GM19397 (cell line): Measurements from ENCODE around the gene OBSCN.

Experiments used
- ATAC-seq: cut with Tn5 transposase; IDR thresholded peaks from one replicate; pipeline ENCODE4 v1.9.1; 2021; ENCODE audit warnings: mild to moderate bottlenecking, moderate library complexity; ENCODE audit not compliant: unreplicated experiment

Gene OBSCN

DNA sequence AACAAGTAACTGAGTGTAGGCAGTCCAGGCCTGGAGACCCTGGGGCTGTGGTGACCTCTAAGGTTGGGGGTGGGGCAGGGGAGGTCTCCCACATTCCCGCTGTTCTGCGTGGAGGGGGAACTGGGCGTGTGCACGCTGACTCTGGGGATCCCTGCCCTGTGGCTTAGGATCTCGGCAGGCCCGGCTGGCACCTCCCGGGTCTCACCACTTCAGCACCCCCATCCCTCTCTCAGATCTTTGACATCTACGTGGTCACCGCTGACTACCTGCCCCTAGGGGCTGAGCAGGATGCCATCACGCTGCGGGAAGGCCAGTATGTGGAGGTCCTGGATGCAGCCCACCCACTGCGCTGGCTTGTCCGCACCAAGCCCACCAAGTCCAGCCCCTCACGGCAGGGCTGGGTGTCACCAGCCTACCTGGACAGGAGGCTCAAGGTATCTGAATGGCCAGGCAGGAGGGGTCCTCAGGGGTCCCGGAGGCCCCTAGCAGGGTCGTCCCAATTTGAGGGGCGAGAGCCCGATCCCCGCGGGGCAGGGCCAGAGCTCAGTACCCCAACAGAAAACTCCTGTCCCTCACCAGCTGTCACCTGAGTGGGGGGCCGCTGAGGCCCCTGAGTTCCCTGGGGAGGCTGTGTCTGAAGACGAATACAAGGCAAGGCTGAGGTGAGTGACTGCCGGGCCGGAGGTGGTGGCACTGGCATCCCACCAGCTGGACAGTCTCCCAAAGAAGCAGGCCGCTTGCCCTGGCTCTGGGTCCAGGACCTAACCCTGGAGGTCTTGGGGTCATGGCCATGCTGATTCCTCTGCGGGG is 130.1 kb downstream of the OBSCN start:
- ATAC-seq = no peak

GRCh38 chr1:228338521-228339051 is 130.7 kb downstream of the OBSCN start:
- ATAC-seq = no peak

- ATAC-seq = no peak
Measured at GRCh38 chr1:228339059-228339704, 131.3 kb downstream of the OBSCN start.

DNA sequence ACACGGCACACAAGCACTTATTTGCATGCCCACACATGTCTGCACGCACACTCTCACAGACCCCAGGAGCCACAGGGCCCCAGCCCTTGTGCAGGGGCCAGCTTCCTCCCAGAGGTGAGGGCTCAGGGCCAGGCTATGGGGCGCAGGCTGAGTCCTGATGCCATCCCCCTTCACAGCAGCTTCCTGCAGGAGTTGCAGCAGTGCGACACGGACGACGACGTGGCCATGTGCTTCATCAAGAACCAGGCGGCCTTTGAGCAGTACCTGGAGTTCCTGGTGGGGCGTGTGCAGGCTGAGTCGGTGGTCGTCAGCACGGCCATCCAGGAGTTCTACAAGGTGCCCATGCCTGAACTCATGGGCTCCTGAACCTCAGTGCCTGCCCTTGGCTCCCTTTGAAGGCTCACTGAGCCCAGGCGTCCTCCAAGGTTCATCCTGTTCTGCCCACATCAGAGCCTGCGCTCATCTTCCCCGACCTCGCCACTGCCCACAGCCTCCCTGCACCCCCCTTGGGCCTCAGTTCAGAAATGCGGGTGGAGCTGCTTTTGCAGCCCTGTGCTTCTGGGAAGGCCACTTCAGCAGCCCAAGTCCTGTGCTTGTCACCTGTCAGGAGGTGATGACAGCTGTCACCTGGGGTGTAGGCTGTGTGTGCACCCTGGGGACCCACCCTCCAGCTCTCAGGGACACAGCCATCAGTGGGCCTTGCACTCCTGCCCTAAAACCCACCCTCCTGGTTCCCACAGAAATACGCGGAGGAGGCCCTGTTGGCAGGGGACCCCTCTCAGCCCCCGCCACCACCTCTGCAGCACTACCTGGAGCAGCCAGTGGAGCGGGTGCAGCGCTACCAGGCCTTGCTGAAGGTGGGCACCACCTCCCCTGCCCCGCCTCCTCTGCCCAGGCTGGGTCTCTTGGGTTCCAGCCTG is 132.2 kb downstream of the OBSCN start:
- no peak for ATAC-seq

- no peak for ATAC-seq
Measured at GRCh38 chr1:228340686-228341449, 133.0 kb downstream of the OBSCN start.

DNA sequence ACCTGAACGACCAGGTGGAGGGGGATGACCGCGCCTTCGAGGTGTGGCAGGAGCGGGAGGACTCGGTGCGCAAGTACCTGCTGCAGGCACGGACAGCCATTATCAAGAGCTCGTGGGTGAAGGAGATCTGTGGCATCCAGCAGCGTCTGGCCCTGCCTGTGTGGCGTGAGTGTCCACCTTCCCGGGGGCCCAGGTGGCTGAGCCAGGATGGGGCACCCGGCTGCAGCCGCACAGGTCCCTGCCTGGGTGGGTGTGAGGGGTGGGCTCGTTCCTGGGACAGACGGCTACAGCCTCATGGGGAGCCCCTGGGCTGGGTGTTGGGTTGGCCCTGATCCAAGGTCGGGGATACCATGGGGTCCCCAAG is 133.6 kb downstream of the OBSCN start:
- no peak for ATAC-seq

DNA sequence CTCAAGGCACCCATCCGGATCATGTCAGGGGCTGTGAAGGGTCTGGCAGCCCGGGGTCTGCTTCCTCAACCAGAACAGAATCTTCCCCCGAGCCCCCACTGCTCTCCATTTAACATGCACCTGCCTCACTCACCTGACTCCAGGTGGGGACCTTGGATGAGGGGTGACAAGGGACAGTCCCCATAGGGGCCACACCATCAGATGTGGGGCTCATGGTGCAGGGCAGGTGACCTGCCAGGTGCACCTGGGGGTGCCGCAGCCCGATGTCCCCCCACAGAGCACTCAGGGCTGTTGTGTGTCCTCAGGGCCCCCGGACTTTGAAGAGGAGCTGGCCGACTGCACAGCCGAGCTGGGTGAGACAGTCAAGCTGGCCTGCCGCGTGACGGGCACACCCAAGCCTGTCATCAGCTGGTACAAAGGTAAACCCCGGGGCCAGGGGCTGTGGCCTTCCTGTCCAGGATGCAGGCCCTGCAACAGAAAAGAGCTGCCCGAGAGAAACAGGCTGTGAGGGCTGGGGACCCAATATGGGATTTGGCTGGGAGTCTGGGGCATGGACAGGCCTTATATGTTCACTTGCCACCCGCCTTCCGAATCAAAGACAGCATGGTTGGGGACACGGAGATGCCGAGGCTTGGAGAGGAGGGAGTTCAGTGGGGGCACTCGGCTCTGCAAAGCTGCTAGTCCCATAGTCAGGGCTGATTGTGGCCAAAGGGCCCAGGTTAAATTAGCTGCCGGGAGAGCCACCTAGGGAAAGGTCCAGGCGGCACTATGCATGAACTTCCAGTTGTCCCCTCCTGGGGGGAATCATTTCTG is 134.2 kb downstream of the OBSCN start:
- ATAC-seq = no peak

DNA sequence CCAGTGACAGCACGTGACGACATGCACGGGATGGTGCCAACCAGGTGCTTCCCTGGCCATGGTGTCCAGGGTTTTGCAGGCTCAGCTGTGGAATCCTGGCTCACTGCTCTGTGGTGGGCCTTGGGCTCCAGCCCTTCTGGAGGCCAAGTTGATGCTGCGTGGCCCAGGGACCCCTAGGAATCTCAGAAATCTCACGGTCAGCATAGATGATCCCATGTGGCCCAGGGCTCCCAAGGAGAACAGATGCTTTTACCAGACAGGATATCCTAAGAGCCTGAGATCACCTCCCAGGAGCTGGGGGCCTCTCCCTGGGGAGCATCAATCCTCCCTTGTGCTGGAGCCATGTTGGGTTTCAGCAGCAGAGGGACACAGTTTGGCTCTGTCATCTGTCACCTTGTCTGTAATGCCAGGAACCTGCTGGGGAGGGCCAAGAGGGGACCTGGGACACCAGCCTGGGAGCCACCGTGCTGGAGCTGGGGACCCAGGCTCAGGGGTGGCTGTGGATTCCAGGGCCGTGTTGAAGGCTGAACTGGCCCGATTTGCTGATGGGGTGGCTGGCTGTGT is 134.9 kb downstream of the OBSCN start:
- ATAC-seq = no peak

DNA sequence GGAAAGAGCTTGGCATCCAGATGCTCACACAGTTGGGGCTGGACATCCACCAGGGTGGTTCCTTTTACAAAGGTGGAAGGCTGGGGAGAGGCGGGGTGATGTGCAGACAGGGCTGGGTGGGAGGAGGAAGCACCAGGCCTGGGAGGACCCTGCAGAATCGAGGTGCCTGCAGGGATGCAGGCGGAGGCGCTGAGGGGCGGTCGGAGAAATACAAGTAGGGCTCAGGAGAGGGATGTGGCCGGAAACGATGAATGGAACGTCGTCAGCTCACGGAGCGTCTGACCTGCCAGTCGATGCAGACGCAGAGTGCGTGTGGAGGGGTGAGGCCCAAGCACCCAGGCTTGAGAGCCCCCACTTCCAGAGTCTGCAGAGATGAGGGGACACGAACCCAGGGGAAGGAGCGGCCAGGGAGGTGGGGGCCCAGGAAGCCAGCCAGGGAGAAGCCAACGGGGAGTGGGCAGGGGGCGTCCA is 135.4 kb downstream of the OBSCN start:
- no peak for ATAC-seq

DNA sequence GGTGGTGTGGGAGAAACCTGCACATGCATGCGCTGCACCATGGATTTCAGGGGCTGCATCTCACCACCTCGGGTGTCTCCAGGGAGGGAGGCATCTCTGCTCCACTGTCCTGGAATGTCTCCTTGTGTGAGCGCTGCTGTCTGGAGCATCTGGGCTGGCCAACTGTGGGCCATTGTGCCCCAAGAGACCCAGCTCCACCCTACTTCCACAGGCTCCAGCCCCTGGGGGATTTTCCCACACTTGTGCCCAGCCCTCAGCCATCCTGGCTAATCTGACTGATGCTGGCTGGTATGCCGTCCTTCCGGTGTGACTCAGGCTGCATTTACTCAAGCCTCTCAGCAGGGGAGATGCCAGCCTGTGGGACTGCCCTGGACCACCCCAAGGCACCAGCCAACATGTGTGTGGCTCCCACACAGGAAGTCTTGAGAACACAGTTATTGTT is 136.8 kb downstream of the OBSCN start:
- no peak for ATAC-seq

GRCh38 chr1:228345201-228345930 is 137.5 kb downstream of the OBSCN start:
- ATAC-seq = no peak

GRCh38 chr1:228346731-228347130 is 138.9 kb downstream of the OBSCN start:
- ATAC-seq = no peak

DNA sequence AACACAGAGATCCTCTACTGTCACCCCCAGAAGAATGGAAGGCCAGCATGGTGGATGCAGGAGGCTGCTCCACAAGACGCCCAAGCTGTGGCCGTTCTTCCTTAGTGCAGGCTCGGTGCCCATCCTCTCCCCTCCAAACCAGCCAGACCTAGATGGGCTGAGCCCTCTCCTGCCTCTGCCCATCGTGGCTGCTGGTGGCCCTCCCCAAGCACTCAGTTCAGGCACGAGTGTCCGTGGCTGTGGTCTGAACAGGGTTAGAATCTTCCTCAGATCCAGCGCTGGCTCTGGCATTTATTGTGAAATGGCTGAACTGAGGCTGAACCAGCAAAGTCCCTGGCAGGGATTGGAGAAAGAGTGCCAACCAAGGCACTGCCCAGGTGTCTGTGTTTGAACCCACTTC is 139.3 kb downstream of the OBSCN start:
- no peak for ATAC-seq

- ATAC-seq = no peak
Measured at GRCh38 chr1:228348708-228349467, 141.0 kb downstream of the OBSCN start.

- no peak for ATAC-seq
Measured at GRCh38 chr1:228349701-228350171, 141.9 kb downstream of the OBSCN start.

DNA sequence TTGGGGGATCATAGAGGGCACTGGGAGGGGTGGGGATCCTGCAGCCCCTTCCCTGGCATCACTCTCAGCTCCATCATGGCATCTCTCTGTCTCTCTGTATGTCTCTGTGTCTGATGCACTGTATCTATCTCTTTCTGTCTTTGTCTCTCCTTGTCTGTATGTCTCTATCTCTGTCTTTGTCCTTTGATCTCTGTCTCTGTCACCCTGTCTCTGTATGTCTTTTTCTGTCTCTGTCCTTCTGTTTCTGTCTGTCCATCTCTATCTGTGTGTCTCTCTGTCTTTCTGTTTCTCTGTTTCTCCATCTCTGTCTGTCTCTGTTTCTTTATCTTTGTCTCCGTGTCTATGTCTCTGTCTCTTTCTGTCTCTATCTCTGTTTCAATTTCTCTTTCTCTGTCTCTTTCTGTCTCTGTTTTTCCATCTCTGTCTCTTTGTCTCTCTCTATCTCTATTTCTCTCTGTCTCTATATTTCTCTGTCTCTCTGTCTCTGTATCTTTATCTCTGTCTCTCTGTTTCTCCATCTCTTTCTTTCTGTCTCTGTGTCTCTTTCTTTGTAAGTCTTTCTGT is 142.4 kb downstream of the OBSCN start:
- ATAC-seq = no peak
